Pancreas (tissue), 10 donors: Measurements from ENCODE around the gene SBNO2. TPM values are rescaled to one million over a fixed set of nuclear protein-coding genes. Genes with fewer than 3 reads are reported as not detected.

Experiments used
- ATAC-seq, 4 donors: fragments of 200-7000 bp; cut with Tn5 transposase; one replicate each; pipeline versions ENCODE4 v1.8.0 to v1.9.1; 2020; ENCODE audit warnings: mild to moderate bottlenecking in 4 of 4, moderate library complexity in 4 of 4
- DNase-seq, 6 donors: peaks; one replicate each; pipeline ENCODE4 v3.0.0-alpha.2; 2020
- FAIRE-seq: peaks from 2 replicates; lab custom pipeline; 2012; peaks lifted over from hg19 to GRCh38; lab: Jason Lieb, UNC
- H3K27ac ChIP-seq, 4 donors: fragments of 200-600 bp; sonication (generic); 1 replicate in 3 of 4; 2 replicates in 1 of 4; pipeline versions ENCODE4 v1.5.0 to v1.8.0; 2020
- H3K27me3 ChIP-seq, 4 donors: fragments of 200-600 bp; one replicate each; pipeline ENCODE4 v1.8.0; 2021
- H3K36me3 ChIP-seq, 3 donors: fragments of 200-600 bp; sonication (generic) in 1 of 3; one replicate each; pipeline versions ENCODE4 v1.5.0 to v1.8.0; 2020 to 2021
- H3K4me1 ChIP-seq, 3 donors: fragments of 200-600 bp; one replicate each; pipeline ENCODE4 v1.8.0; 2021
- H3K4me3 ChIP-seq, 4 donors: fragments of 200-600 bp; sonication (generic) in 2 of 4; one replicate each; pipeline versions ENCODE4 v1.5.0 to v1.8.0; 2020 to 2021
- H3K9me3 ChIP-seq, 4 donors: fragments of 200-600 bp; one replicate each; pipeline ENCODE4 v1.8.0; 2021
- WGBS, 2 donors: extraction: QIAGEN DNeasy Blood & Tissue Kit; methylation state at CpG; one replicate each; pipeline ENCODE4 v1.1.7; 2013; 5-methylcytosine and 5-hydroxymethylcytosine counted together
- intact Hi-C, 3 donors: fragments of 100-400 bp; cut with DNase I; formaldehyde crosslinking; loops; one replicate each; pipeline versions ENCODE4 v1.11.1 to v1.14.2; 2022
- polyA plus RNA-seq, 2 donors: library from polyadenylated mRNA; stranded (reverse); fragments of 200-250 nt; gene quantifications; one replicate each; pipeline ENCODE4 v1.2.3, GENCODE V29; 2013
- total RNA-seq, 6 donors: library from RNA; stranded (reverse); fragmentation: NEBNext Ultra II Directional in 4 of 6; extraction: Animal tissue kit (Norgen Biotek cat#: 25700) in 4 of 6; gene quantifications; one replicate each; pipeline versions ENCODE4 v1.2.1 to v1.2.4, GENCODE V29; 2021 to 2023
- TF ChIP-seq, protein P1 (sequence below), 4 donors: fragments of 200-600 bp; sonication (generic) in 3 of 4; IDR thresholded peaks; one replicate each; pipeline versions ENCODE4 v1.5.0 to v1.8.0; 2021; ENCODE audit warnings: antibody characterized with exemption in 4 of 4
- donor health status: healthy with polysubstance abuse.
- donor health status: DM: no; HTN: no; CAD: no; lungs with moderate emphysema.
- donor health status: DM: no; HTN: no; CAD: no.
- donor health status: control.
- donor health status: control.
- donor health status: Bipolar disorder and iron deficiency.
- donor health status: DM: yes; HTN: yes; CAD: no.
- donor health status: DM: no; HTN: no; CAD: no.
- donor health status: DM: no; HTN: no; CAD: no.
- donor health status: DM: yes; HTN: yes; CAD: no.

Gene SBNO2
- total and polyA plus RNA-seq, 8 donors: 16.8 to 53.9 (median 27.4) TPM

DNA sequence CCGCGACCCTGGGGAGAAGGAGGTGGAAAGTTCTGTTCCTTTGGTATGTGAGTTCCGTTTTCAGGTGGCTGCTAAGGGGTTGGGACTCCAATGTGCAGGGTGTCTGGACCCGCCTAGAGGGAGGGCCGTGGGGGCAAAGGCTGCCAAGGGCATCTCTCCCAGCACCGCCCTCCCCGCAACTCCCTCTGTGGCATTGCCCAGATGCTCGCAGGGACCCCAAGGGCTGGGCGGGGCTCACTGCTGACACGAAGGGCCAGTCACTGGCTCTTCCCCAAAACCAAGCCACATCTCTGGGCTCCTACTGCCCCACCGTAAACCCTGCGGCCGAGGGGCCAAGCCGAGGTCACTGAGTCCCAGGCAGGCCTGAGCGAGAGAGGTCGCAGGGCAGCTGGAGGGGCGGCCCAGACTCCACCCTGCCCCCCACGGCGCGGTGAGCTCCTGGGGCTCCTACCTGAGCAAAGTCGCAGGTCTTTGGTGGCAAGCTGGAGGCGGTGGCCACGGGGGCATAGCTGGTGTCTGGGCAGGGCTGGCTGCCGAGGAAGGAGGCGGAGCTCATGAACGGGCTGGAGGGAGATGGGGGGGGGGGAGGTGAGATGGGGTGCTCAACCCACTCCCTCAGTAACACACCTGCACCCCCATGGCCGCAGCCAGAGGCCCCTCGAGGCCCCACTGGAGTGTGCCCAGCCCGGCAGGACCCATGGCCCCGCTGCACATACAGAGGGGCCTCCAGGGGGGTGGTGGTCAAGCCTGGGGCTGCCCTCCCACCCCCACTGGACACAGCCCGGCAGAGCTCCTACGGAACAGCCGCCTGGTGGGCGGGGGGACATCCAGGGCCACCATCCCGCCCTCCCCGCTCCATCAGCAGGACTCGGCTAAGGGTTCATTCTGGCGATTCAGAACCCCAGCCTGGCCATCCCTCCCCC is 26.9 kb downstream of the SBNO2 start:
- DNase-seq (peak in 1 of 6 donors; percentile 73), FAIRE-seq (no peak), ATAC-seq (no peak)
- 90 to 95% methylated on average over 28 to 38 of the region's 38 CpGs for WGBS, 2 donors
- intact Hi-C loops: no loop called here
- Histone ChIP-seq H3K36me3 (peaks cover 0 to 23% (median 0%) of the 10 kb centered on the region in 3 donors), H3K4me3 (no peak overlapping the region), H3K27me3 (no peaks in the 10 kb centered on the region), H3K27ac (no peak overlapping the region), H3K4me1 (no peaks in the 10 kb centered on the region), H3K9me3 (no peaks in the 10 kb centered on the region)
- TF ChIP-seq, protein P1, sequence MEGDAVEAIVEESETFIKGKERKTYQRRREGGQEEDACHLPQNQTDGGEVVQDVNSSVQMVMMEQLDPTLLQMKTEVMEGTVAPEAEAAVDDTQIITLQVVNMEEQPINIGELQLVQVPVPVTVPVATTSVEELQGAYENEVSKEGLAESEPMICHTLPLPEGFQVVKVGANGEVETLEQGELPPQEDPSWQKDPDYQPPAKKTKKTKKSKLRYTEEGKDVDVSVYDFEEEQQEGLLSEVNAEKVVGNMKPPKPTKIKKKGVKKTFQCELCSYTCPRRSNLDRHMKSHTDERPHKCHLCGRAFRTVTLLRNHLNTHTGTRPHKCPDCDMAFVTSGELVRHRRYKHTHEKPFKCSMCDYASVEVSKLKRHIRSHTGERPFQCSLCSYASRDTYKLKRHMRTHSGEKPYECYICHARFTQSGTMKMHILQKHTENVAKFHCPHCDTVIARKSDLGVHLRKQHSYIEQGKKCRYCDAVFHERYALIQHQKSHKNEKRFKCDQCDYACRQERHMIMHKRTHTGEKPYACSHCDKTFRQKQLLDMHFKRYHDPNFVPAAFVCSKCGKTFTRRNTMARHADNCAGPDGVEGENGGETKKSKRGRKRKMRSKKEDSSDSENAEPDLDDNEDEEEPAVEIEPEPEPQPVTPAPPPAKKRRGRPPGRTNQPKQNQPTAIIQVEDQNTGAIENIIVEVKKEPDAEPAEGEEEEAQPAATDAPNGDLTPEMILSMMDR (IDR thresholded peaks at IDR 0.05): no peak

DNA sequence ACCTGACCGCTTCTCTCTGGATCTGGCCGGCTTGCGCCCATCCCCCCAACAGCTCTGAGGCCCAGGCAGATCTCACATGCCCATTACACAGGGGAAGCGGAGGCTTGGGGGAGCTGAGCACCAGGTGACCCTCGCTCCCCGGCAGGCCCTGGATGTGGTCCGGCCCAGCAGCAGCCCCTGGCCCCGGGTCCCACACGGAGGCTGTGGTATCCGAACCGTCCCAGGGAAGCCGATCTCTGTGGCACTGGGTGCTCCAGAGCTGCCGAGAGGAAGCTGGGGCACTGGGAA is 27.7 kb downstream of the SBNO2 start:
- peaks cover 0 to 21% (median 0%) of the 10 kb centered on the region in 3 donors for H3K36me3 ChIP-seq

DNA sequence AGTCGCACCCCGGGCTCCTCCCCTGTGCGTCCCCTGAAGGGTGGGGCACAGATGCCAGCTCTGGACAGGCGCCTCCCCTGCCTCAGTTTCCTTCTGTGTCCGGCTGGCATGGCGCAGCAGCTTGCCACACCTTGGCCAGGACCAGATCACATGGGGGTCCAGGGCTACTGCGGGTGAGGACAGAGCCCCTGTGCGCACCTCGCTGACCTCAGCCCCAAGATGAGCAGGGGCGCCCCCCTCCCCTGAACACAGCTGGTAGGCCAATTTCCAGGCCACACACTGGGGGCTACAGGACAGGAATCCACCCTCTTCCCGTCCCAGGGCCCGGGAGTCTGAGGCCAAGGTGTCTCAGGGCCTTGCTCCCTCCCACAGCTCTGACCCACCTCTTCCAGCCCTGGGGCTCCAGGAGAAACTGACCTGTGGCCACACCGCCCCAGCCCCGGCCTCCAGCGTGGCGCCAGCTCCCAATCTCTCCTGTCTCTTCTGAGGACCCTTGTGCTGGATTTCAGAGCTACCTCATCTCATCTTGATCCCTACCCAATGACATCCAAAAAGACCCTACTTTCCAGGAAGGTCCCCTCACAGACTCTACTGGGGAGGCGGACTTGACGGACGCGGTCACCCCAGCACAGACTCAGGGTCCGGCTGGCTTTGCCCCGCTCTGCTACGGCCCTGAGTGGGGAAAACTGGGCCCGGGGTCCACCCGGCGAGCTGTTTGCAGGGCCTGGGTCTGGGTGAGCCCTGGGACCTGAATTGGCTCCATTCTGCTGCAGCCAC is 28.2 kb downstream of the SBNO2 start:
- H3K4me3 ChIP-seq: no peak overlapping the region
- ATAC-seq (no peak), DNase-seq (no peak), FAIRE-seq (no peak)
- no peak overlapping the region for H3K27ac ChIP-seq
- H3K9me3 ChIP-seq: no peaks in the 10 kb centered on the region
- H3K36me3 ChIP-seq: peaks cover 0 to 21% (median 0%) of the 10 kb centered on the region in 3 donors
- TF ChIP-seq, protein P1 (IDR thresholded peaks at IDR 0.05): no peak
- intact Hi-C loops: no loop called here
- WGBS, 2 donors: 96 to 98% methylated on average over 26 of the region's 26 CpGs
- H3K27me3 ChIP-seq: no peaks in the 10 kb centered on the region
- H3K4me1 ChIP-seq: no peaks in the 10 kb centered on the region

More for the DNA sequence above, 27.7 kb downstream of the SBNO2 start:
- no peak for FAIRE-seq
- Histone ChIP-seq H3K9me3 (no peaks in the 10 kb centered on the region), H3K4me3 (no peak overlapping the region), H3K4me1 (no peaks in the 10 kb centered on the region), H3K27ac (no peak overlapping the region), H3K27me3 (no peaks in the 10 kb centered on the region)
- TF ChIP-seq, protein P1 (IDR thresholded peaks at IDR 0.05): no peak
- DNase-seq: no peak
- no peak for ATAC-seq
- intact Hi-C loops: no loop called here
- 93 to 96% methylated on average over 13 of the region's 13 CpGs for WGBS, 2 donors

DNA sequence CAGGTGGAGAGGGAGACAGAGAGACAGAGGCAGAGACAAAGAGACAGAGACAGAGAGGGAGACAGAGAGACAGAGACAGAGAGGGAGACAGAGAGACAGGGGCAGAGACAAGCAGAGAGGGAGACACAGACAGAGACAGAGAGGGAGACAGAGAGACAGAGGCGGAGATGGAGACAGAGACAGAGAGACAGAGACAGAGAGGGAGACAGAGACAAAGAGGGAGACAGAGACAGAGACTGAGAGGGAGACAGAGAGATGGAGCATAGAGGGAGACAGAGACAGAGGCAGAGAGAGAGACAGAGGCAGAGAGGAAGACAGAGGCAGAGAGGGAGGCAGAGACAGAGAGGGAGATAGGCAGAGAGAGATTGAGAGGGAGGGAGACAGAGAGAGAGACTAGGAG is 29.3 kb downstream of the SBNO2 start:
- FAIRE-seq (no peak), ATAC-seq (no peak), DNase-seq (no peak)
- peaks cover 0 to 21% (median 0%) of the 10 kb centered on the region in 3 donors for H3K36me3 ChIP-seq
- no peaks in the 10 kb centered on the region for H3K4me1 ChIP-seq
- H3K27me3 ChIP-seq: no peaks in the 10 kb centered on the region
- TF ChIP-seq, protein P1 (IDR thresholded peaks at IDR 0.05): no peak
- no peaks in the 10 kb centered on the region for H3K9me3 ChIP-seq
- H3K27ac ChIP-seq: no peak overlapping the region
- intact Hi-C loops: no loop called here
- no peak overlapping the region for H3K4me3 ChIP-seq
- 97 to 100% methylated on average over 1 of the region's 1 CpG for WGBS, 2 donors
